HG03175 (cell line): Measurements from ENCODE around the gene SMOC1.

Experiments
- ATAC-seq: cut with Tn5 transposase; IDR thresholded peaks from one replicate; pipeline ENCODE4 v1.9.1; 2021; ENCODE audit warnings: mild to moderate bottlenecking, moderate library complexity; ENCODE audit not compliant: unreplicated experiment

Gene SMOC1

GRCh38 chr14:69937367-69938081, 58.3 kb downstream of the SMOC1 start:
- no peak for ATAC-seq

- ATAC-seq = no peak
Observed at GRCh38 chr14:69938751-69939150, 59.5 kb downstream of the SMOC1 start.

GRCh38 chr14:69941768-69942742, 62.8 kb downstream of the SMOC1 start:
- no peak for ATAC-seq

- no peak for ATAC-seq
Observed at GRCh38 chr14:69943084-69943780, 64.0 kb downstream of the SMOC1 start.

- ATAC-seq = no peak
Observed at GRCh38 chr14:69945347-69945746, 66.1 kb downstream of the SMOC1 start.

- ATAC-seq = no peak
Observed at GRCh38 chr14:69945912-69946311, 66.7 kb downstream of the SMOC1 start.

GRCh38 chr14:69948351-69948750, 69.1 kb downstream of the SMOC1 start:
- no peak for ATAC-seq

GRCh38 chr14:69951263-69951662, 72.0 kb downstream of the SMOC1 start:
- no peak for ATAC-seq

GRCh38 chr14:69951935-69952334, 72.7 kb downstream of the SMOC1 start:
- ATAC-seq = no peak

- no peak for ATAC-seq
Observed at GRCh38 chr14:69953266-69953915, 74.2 kb downstream of the SMOC1 start.

GRCh38 chr14:69955855-69956845, 76.9 kb downstream of the SMOC1 start:
- no peak for ATAC-seq

- no peak for ATAC-seq
Observed at GRCh38 chr14:69956970-69957369, 77.8 kb downstream of the SMOC1 start.

GRCh38 chr14:69957986-69958385, 78.8 kb downstream of the SMOC1 start:
- ATAC-seq = no peak

- ATAC-seq = no peak
Observed at GRCh38 chr14:69959136-69959535, 79.9 kb downstream of the SMOC1 start.

- no peak for ATAC-seq
Observed at GRCh38 chr14:69960296-69960695, 81.1 kb downstream of the SMOC1 start.

- ATAC-seq = no peak
Observed at GRCh38 chr14:69963966-69964365, 84.8 kb downstream of the SMOC1 start.

- no peak for ATAC-seq
Observed at GRCh38 chr14:69964841-69965240, 85.6 kb downstream of the SMOC1 start.

- ATAC-seq = no peak
Observed at GRCh38 chr14:69968132-69968531, 88.9 kb downstream of the SMOC1 start.

- no peak for ATAC-seq
Observed at GRCh38 chr14:69968681-69969080, 89.5 kb downstream of the SMOC1 start.

- no peak for ATAC-seq
Observed at GRCh38 chr14:69972755-69973154, 93.5 kb downstream of the SMOC1 start.
